ENCODE measurements around the gene ASB8. TPM values are rescaled to one million over a fixed set of nuclear protein-coding genes. Genes with fewer than 3 reads are reported as not detected.

Gene ASB8
- total RNA-seq, 1 experiment from 2014 or later, result 34.4 TPM

GRCh38 chr12:48199774-48200221 is 42.5 kb upstream of the ASB8 start:
- H3K9ac ChIP-seq (ENCODE audit: low read length), result no peak overlapping the region
- H2AFZ ChIP-seq (ENCODE audit: low read length), result no peak overlapping the region
- no peaks in the 10 kb centered on the region for H3F3A ChIP-seq (ENCODE audit: low read length, unreplicated experiment)
- POLR2A ChIA-PET (ENCODE audit: unreplicated experiment), result no interaction called here
- peaks cover 25% of the 10 kb centered on the region for H3K27me3 ChIP-seq (ENCODE audit: low read length)
- peaks cover 11% of the 10 kb centered on the region for H3K4me1 ChIP-seq (ENCODE audit: insufficient read depth, low read length)
- DNase-seq (peak; percentile 11), ATAC-seq (no peak)
- BruUV-seq (replicated peaks), result no TSS peak
- H4K20me1 ChIP-seq (ENCODE audit: low read length), result no peaks in the 10 kb centered on the region
- H3K79me2 ChIP-seq (ENCODE audit: low read length), result no peaks in the 10 kb centered on the region
- CTCF ChIA-PET, result no interaction called here
- intact Hi-C loops (cut with micrococcal nuclease), result loop anchor here (10.0 kb wide), 1 partner anchor 255 kb away; no protein-coding TSS in a partner anchor
- TF ChIP-seq EZH2phosphoT487 (IDR thresholded peaks at IDR 0.05; ENCODE audit: borderline replicate concordance, low read length) (no peak), EZH2 (IDR thresholded peaks at IDR 0.05; ENCODE audit: low read length, unreplicated experiment) (no peak), CTCF (conservative IDR thresholded peaks at IDR 0.05; ENCODE audit: low read depth, low read length) (no peak)
- H3K36me3 ChIP-seq (ENCODE audit: low read depth, low read length), result no peaks in the 10 kb centered on the region
- no peak overlapping the region for H3K4me3 ChIP-seq (ENCODE audit: low read length)
- no peaks in the 10 kb centered on the region for H3K9me3 ChIP-seq (ENCODE audit: low read length)
- no peak overlapping the region for H3K27ac ChIP-seq (ENCODE audit: low read length)
- H3K9me2 ChIP-seq (replicated peaks; ENCODE audit: low read length), result no peaks in the 10 kb centered on the region
- H3K4me2 ChIP-seq (ENCODE audit: low read length), result 0 out of 2 replicates have a peak overlapping the region, but pooled peaks have one; percentile 2

GRCh38 chr12:48198985-48199384 is 41.7 kb upstream of the ASB8 start:
- H2AFZ ChIP-seq (ENCODE audit: low read length), result no peak overlapping the region
- peak overlapping the region; percentile 63 for H3K4me3 ChIP-seq (ENCODE audit: low read length)
- H3K9me2 ChIP-seq (replicated peaks; ENCODE audit: low read length), result no peaks in the 10 kb centered on the region
- H3K9me3 ChIP-seq (ENCODE audit: low read length), result no peaks in the 10 kb centered on the region
- H3K4me1 ChIP-seq (ENCODE audit: insufficient read depth, low read length), result peaks cover 18% of the 10 kb centered on the region
- H3K9ac ChIP-seq (ENCODE audit: low read length), result no peak overlapping the region
- TF ChIP-seq EZH2phosphoT487 (IDR thresholded peaks at IDR 0.05; ENCODE audit: borderline replicate concordance, low read length), result no peak
- TF ChIP-seq CTCF (conservative IDR thresholded peaks at IDR 0.05; ENCODE audit: low read depth, low read length), result no peak
- TF ChIP-seq EZH2 (IDR thresholded peaks at IDR 0.05; ENCODE audit: low read length, unreplicated experiment), result no peak
- H3K27me3 ChIP-seq (ENCODE audit: low read length), result peaks cover 18% of the 10 kb centered on the region
- no peaks in the 10 kb centered on the region for H3K79me2 ChIP-seq (ENCODE audit: low read length)
- no peaks in the 10 kb centered on the region for H3K36me3 ChIP-seq (ENCODE audit: low read depth, low read length)
- no peak overlapping the region for H3K27ac ChIP-seq (ENCODE audit: low read length)
- ChIA-PET CTCF (no interaction called here), POLR2A (ENCODE audit: unreplicated experiment) (no interaction called here)
- peak overlapping the region; percentile 77 for H3K4me2 ChIP-seq (ENCODE audit: low read length)
- DNase-seq (no peak), ATAC-seq (no peak)
- intact Hi-C loops (cut with micrococcal nuclease), result loop anchor here (10.0 kb wide), 1 partner anchor 256 kb away; no protein-coding TSS in a partner anchor
- no peaks in the 10 kb centered on the region for H3F3A ChIP-seq (ENCODE audit: low read length, unreplicated experiment)
- no peaks in the 10 kb centered on the region for H4K20me1 ChIP-seq (ENCODE audit: low read length)
- BruUV-seq (replicated peaks), result no TSS peak

- Histone ChIP-seq H3K4me2 (ENCODE audit: low read length) (peak overlapping the region; percentile 77), H4K20me1 (ENCODE audit: low read length) (no peaks in the 10 kb centered on the region), H3K36me3 (ENCODE audit: low read depth, low read length) (no peaks in the 10 kb centered on the region), H3K4me3 (ENCODE audit: low read length) (peak overlapping the region; percentile 63), H3K79me2 (ENCODE audit: low read length) (no peaks in the 10 kb centered on the region), H3K9me2 (replicated peaks; ENCODE audit: low read length) (no peaks in the 10 kb centered on the region), H3K27ac (ENCODE audit: low read length) (0 out of 2 replicates have a peak overlapping the region, but pooled peaks have one; percentile 19), H3K9me3 (ENCODE audit: low read length) (no peaks in the 10 kb centered on the region), H2AFZ (ENCODE audit: low read length) (peak overlapping the region; percentile 70), H3F3A (ENCODE audit: low read length, unreplicated experiment) (no peaks in the 10 kb centered on the region), H3K9ac (ENCODE audit: low read length) (peak overlapping the region; percentile 65), H3K27me3 (ENCODE audit: low read length) (peaks cover 15% of the 10 kb centered on the region), H3K4me1 (ENCODE audit: insufficient read depth, low read length) (peaks cover 20% of the 10 kb centered on the region)
- TF ChIP-seq CTCF (conservative IDR thresholded peaks at IDR 0.05; ENCODE audit: low read depth, low read length) (no peak), EZH2 (IDR thresholded peaks at IDR 0.05; ENCODE audit: low read length, unreplicated experiment) (no peak), EZH2phosphoT487 (IDR thresholded peaks at IDR 0.05; ENCODE audit: borderline replicate concordance, low read length) (no peak)
- CTCF ChIA-PET, result no interaction called here
- intact Hi-C loops (cut with micrococcal nuclease), result loop anchor here (10.0 kb wide), 1 partner anchor 256 kb away; no protein-coding TSS in a partner anchor
- no peak for DNase-seq
- POLR2A ChIA-PET (ENCODE audit: unreplicated experiment), result no interaction called here
- ATAC-seq, result no peak
- no TSS peak for BruUV-seq (replicated peaks)
Observed at GRCh38 chr12:48198672-48198971, 41.3 kb upstream of the ASB8 start.
